Fibroblast of lung (primary cell): ENCODE data around the gene MPRIP. TPM values are rescaled to one million over a fixed set of nuclear protein-coding genes. Genes with fewer than 3 reads are reported as not detected.

ENCODE experiments used
- DNase-seq, 2 donors: peaks; one replicate each; pipeline versions ENCODE4 v3.0.0 to v3.0.0-alpha.2; 2010; ENCODE audit warnings: low read depth in 2 of 2
- H2AFZ ChIP-seq: 2 replicates; pipeline ENCODE4 v1.5.1; 2012; ENCODE audit warnings: low read length, control low read depth, inconsistent platforms
- H3K27ac ChIP-seq: 2 replicates; pipeline ENCODE4 v1.5.1; 2011; ENCODE audit warnings: low read length, control low read depth; ENCODE audit not compliant: insufficient read depth
- H3K27me3 ChIP-seq: 2 replicates; pipeline ENCODE4 v1.5.1; 2011; ENCODE audit warnings: mild to moderate bottlenecking, low read length; ENCODE audit not compliant: control insufficient read depth, insufficient read depth
- H3K36me3 ChIP-seq: 2 replicates; pipeline ENCODE4 v1.5.1; 2011; ENCODE audit warnings: low read length; ENCODE audit not compliant: control insufficient read depth, insufficient read depth
- H3K4me1 ChIP-seq: 2 replicates; pipeline ENCODE4 v1.5.1; 2011; ENCODE audit warnings: low read length; ENCODE audit not compliant: control insufficient read depth, insufficient read depth; ENCODE audit errors: extremely low read depth
- H3K4me2 ChIP-seq: 2 replicates; pipeline ENCODE4 v1.5.1; 2011; ENCODE audit warnings: low read length, control low read depth; ENCODE audit not compliant: insufficient read depth; ENCODE audit errors: extremely low read depth
- H3K4me3 ChIP-seq, 4 experiments: fragments of 200-600 bp in 1 of 4; sonication (generic) in 1 of 4; replicated peaks in 1 of 4; 2 replicates each; pipeline ENCODE4 v1.5.1; 2011 to 2016; ENCODE audit warnings: low read length in 4 of 4, low read depth in 3 of 4, mild to moderate bottlenecking in 3 of 4, control low read depth in 2 of 4, inconsistent platforms in 1 of 4, mixed read lengths in 1 of 4; ENCODE audit not compliant: insufficient read depth in 1 of 4; ENCODE audit errors: control extremely low read depth in 1 of 4
- H3K79me2 ChIP-seq: 2 replicates; pipeline ENCODE4 v1.5.1; 2012; ENCODE audit warnings: mild to moderate bottlenecking, low read length, inconsistent platforms; ENCODE audit not compliant: control insufficient read depth, insufficient read depth
- H3K9ac ChIP-seq: 2 replicates; pipeline ENCODE4 v1.5.1; 2011; ENCODE audit warnings: mild to moderate bottlenecking, low read length, control low read depth; ENCODE audit not compliant: insufficient read depth
- H3K9me3 ChIP-seq: 2 replicates; pipeline ENCODE4 v1.5.1; 2012; ENCODE audit warnings: low read depth, low read length; ENCODE audit not compliant: control insufficient read depth, insufficient read depth
- H4K20me1 ChIP-seq: 2 replicates; pipeline ENCODE4 v1.5.1; 2011; ENCODE audit warnings: low read length; ENCODE audit not compliant: control insufficient read depth, insufficient read depth; ENCODE audit errors: extremely low read depth
- EZH2 ChIP-seq: IDR thresholded peaks from 2 replicates; pipeline ENCODE4 v1.5.1; 2012; ENCODE audit warnings: low read length, control low read depth, mild to moderate bottlenecking; ENCODE audit errors: missing control alignments
- polyA plus RNA-seq, 2 donors: library from polyadenylated mRNA; depleted of rRNA in 1 of 2; stranded (reverse) in 1 of 2; unstranded in 1 of 2; fragments of >200 nt; gene quantifications; 2 replicates each; pipeline ENCODE4 v1.2.1, GENCODE V29; 2011 to 2012; ENCODE audit warnings: missing spikeins in 1 of 2
- total RNA-seq: library from RNA; depleted of rRNA; stranded (reverse); fragments of >200 nt; gene quantifications from 2 replicates; pipeline ENCODE4 v1.2.1, GENCODE V29; 2014
- TF ChIP-seq, protein P1 (sequence below), 2 donors: IDR thresholded peaks in 1 of 2; conservative IDR thresholded peaks in 1 of 2; 1 replicate in 1 of 2; 2 replicates in 1 of 2; pipeline ENCODE4 v1.5.1; 2011 to 2012; ENCODE audit warnings: low read length in 2 of 2, control low read depth in 1 of 2, inconsistent platforms in 1 of 2, low read depth in 1 of 2, mild to moderate bottlenecking in 1 of 2

Gene MPRIP
- total and polyA plus RNA-seq, 2 donors (not counting 1 experiment from before 2014, with no cell fraction given) = 104 to 124 TPM

DNA sequence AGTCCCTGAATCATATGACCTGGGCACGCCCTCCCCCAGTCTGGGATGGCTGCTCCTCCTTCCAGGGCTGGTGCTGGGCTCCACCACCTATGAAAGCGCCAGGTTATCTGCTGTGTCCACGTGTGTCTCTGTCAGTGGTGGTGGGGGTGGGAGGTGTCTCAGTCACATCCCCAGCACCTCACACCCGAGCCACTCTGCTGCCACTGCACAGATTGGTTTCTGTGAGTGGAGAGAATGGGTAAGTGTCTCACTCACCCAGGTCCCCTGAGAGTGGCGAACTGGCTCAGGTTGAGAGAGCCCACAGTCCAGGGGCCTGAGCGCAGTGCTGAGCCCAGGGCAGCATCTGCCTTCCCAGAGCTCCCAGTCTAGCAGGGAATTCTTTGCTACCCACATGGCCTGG is 84.9 kb downstream of the MPRIP start:
- Histone ChIP-seq H3K9ac (no peak overlapping the region), H3K9me3 (no peaks in the 10 kb centered on the region), H3K79me2 (peaks cover 36% of the 10 kb centered on the region), H3K27ac (no peak overlapping the region), H3K4me3 (no peak overlapping the region), H2AFZ (no peak overlapping the region), H3K4me2 (no peak overlapping the region), H3K4me1 (peaks cover 2% of the 10 kb centered on the region), H3K27me3 (no peaks in the 10 kb centered on the region), H4K20me1 (no peaks in the 10 kb centered on the region), H3K36me3 (peaks cover 24% of the 10 kb centered on the region)
- no peak for DNase-seq
- TF ChIP-seq, protein P1, sequence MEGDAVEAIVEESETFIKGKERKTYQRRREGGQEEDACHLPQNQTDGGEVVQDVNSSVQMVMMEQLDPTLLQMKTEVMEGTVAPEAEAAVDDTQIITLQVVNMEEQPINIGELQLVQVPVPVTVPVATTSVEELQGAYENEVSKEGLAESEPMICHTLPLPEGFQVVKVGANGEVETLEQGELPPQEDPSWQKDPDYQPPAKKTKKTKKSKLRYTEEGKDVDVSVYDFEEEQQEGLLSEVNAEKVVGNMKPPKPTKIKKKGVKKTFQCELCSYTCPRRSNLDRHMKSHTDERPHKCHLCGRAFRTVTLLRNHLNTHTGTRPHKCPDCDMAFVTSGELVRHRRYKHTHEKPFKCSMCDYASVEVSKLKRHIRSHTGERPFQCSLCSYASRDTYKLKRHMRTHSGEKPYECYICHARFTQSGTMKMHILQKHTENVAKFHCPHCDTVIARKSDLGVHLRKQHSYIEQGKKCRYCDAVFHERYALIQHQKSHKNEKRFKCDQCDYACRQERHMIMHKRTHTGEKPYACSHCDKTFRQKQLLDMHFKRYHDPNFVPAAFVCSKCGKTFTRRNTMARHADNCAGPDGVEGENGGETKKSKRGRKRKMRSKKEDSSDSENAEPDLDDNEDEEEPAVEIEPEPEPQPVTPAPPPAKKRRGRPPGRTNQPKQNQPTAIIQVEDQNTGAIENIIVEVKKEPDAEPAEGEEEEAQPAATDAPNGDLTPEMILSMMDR (conservative IDR thresholded peaks at IDR 0.05 in 1 of 2, IDR thresholded peaks at IDR 0.05 in 1 of 2; ENCODE audit: low read depth in 1 of 2, low read length in 2 of 2) = no peak
- TF ChIP-seq EZH2 = no peak

DNA sequence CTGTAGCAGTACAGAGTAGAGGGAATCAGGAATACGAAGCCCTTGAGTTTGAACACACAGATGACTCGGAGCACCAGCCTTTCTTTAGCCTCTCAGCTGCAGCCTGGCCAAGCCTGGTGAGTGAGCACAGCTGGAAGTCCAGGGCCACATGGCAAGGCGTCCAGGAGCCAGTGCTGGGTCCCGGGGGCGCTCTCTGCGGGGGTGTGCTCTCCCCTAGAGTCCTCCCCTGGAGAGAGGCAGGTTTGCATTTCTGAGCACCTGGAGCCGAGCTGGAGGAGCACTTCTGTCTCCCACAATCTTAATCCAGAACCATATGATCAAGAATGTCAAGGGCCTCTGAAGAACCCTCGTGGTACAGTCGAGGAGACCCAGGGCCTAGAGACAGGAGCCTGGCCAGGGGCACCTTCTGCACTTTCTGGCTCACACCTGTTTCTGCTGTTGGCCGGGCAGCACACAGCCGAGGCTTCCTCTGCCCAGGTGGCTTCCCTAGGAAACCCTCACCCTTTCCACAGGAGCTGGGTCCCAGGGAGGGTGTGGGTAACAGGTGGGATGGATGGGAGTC is 85.6 kb downstream of the MPRIP start:
- peaks cover 24% of the 10 kb centered on the region for H3K36me3 ChIP-seq
- no peak overlapping the region for H3K27ac ChIP-seq
- no peaks in the 10 kb centered on the region for H3K27me3 ChIP-seq
- DNase-seq = no peak
- H3K9me3 ChIP-seq = no peaks in the 10 kb centered on the region
- peaks cover 2% of the 10 kb centered on the region for H3K4me1 ChIP-seq
- no peak overlapping the region for H2AFZ ChIP-seq
- no peak overlapping the region for H3K9ac ChIP-seq
- H3K79me2 ChIP-seq = peaks cover 32% of the 10 kb centered on the region
- no peak overlapping the region for H3K4me3 ChIP-seq
- H4K20me1 ChIP-seq = no peaks in the 10 kb centered on the region
- no peak overlapping the region for H3K4me2 ChIP-seq
- no peak for TF ChIP-seq EZH2
- TF ChIP-seq, protein P1 (conservative IDR thresholded peaks at IDR 0.05 in 1 of 2, IDR thresholded peaks at IDR 0.05 in 1 of 2; ENCODE audit: low read depth in 1 of 2, low read length in 2 of 2) = no peak

DNA sequence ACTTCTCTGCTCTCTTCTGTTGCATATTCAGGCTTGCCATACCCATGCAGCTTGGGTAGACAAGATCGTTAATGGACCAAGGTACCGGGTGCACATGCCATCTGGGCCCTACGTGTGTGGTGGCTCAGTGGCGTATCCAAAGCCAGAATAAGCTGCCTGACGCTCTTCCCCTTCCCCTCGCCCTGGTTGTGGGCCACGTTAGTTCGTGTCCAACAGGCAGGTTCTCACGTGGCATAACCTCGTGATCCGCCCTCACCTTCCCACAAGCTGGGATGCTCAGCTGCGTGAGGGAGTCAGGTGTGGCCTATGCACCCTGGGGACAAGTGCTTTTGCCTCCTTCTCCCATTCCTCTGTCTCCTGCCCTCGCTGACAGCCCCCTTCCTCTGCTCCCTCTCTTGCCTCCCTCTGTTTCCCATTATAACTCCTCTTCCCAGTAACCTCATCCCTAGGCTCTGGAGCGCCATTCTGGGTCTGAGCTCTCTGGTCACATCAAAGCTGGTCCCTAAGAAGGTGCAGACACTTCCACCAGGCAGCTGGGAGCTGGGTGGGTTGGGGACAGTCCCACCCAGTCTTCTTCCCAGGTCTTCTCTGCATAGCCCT is 86.3 kb downstream of the MPRIP start:
- Histone ChIP-seq H3K79me2 (peaks cover 28% of the 10 kb centered on the region), H3K4me2 (no peak overlapping the region), H4K20me1 (no peaks in the 10 kb centered on the region), H2AFZ (no peak overlapping the region), H3K9me3 (no peaks in the 10 kb centered on the region), H3K4me1 (peaks cover 2% of the 10 kb centered on the region), H3K9ac (no peak overlapping the region), H3K27ac (no peak overlapping the region), H3K36me3 (peaks cover 27% of the 10 kb centered on the region), H3K27me3 (no peaks in the 10 kb centered on the region), H3K4me3 (no peak overlapping the region)
- TF ChIP-seq, protein P1 (conservative IDR thresholded peaks at IDR 0.05 in 1 of 2, IDR thresholded peaks at IDR 0.05 in 1 of 2; ENCODE audit: low read depth in 1 of 2, low read length in 2 of 2) = no peak
- TF ChIP-seq EZH2 = no peak
- no peak for DNase-seq
